Ecto neural progenitor cell (in vitro differentiated cells): ENCODE results near the gene FBXO46.
"Not testable (repeated sequence)": the region's sequence is repeated elsewhere in the genome, so short reads cannot be mapped to it uniquely, and the experiment has no call there.

Source experiments
- DNase-seq: peaks from one replicate; pipeline ENCODE4 v3.0.0-alpha.2; 2018; ENCODE audit warnings: low spot score

FBXO46 gene

DNA sequence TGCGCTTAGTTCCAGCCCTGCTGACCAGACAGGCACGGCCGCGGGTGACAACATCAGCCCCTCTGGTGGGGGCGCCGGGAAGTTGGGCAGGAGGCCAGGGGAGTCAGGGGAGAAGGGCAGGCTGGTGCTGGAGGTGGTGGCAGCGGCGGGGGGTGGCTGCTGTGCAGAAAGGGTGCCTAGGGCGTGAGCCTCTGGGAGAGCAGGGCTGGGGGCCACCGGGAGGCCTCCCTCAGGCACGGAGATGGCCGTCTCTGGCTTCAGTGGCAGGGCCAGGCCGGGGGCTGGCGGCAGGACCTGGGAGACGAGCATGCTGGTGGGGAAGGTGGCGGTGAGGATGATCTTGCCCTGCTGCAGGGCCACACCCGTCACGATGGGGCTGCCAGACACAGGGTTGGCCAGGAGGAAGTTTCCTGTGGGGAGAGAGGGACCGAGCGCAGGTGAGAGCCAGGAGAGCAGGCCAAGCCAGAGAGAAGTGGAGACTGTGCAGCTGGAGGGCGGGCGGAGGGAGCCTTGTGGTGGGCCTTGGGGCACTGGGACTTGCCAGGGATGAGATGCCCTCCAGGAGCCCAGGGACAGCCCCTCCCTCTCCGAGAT is 35.1 kb upstream of the FBXO46 start:
- DNase-seq = peak; percentile 47

DNA sequence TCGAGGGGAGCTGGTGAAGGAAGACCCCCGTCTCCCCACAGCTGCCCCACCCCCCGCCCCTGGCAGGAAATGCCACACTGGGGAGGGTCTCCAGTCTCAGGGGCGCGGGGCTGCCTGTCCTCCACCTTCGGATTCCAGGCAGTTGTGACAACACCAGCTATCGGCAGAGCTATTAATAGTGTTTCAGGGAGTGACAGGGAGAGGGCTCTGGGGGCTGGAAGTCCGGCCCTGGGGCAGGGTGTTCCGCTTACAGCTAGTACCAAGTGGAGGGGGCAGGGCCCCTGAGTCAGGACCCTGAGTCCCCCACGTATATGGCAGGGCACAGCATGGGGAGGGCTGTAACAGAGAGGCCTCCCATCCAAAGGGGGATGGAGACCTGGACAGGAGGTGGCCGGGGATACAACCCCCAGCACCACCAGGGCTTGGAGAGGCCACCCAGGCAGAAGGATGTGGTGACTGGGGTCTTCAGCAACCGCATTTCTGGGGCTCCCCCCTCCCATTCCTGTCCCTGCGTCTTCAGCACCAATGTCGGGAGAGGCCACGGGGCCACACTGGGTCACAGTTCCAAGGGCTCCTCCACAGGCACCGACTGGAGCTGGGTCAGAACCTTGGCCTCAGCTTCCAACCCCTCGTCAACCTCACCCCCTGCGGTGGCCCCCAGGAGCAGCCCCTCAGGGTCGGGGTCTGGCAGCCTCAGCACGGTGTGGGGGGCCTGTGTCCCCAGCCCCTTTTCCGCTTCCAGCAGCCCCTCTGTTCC is 34.4 kb upstream of the FBXO46 start:
- peak; percentile 50 for DNase-seq

GRCh38 chr19:45764475-45764874 is 33.8 kb upstream of the FBXO46 start:
- peak; percentile 48 for DNase-seq

DNA sequence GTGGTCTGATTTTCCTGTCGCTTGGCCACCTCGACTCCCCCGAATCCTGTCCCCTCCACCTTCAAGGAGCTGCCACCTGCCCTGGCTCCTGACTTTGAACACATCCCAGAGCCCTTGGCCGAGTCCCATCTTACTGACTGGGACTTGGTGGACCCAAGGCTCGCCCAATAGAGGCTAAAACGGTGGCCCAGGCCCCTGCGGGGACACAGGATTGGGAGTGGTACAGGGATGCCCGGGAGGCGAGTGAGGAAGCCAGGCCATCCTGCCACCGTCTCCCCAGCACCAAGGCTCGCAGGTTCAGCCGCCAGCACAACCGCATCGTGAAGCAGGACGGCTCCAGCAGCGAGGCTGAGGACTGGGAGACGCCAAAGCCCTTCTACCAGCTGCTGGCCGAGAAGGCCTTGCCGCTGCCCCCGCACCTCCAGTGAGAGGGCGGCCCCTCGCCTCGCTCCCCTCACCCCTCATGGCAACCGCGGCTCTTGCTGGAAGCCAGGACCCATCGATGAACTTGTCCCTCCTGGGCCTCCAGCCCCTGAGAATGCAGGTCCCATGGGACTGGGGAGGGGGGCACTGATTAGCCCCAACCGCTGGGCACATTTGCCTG is 33.1 kb upstream of the FBXO46 start:
- DNase-seq = peak; percentile 51

DNA sequence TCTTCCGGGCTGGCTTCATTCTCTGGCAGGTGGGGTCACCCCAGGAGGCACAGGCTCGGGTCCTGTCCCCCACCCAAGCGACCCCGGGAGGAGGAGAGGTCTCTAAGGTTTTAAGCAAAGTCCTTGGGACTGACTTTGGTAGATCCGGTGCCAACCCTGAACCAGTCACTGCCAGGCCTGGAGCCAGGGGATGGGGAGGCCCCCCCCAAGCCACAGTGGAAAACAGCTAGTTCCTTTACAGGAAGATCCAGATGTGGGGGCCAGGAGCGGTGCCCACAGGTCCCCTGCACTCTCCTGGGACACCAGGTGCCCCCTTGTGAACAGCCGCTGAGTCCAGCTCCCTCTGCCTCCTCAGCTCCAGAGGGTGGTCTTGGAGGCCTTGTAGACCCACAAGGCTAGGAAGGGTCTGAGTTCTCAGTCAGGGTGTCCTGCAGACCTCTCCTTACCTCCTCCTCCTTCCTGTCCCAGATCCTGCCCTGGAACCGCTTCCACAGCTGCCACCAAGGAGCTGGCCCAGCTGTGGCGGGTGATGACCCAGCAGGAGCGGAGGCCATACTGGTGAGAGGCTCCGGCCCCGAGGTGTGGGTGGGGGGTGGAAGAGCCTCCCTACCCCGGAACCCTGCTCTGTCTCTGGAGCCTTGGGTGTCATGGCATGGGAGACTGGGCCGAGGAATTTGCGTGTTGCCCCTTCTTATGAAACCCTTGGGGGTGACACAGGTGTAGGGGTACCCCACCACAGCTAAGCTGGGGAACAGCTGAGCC is 32.4 kb upstream of the FBXO46 start:
- DNase-seq = peak; percentile 44

- DNase-seq = no peak
These were observed 31.0 kb upstream of the FBXO46 start for GRCh38 chr19:45761714-45762113.

DNA sequence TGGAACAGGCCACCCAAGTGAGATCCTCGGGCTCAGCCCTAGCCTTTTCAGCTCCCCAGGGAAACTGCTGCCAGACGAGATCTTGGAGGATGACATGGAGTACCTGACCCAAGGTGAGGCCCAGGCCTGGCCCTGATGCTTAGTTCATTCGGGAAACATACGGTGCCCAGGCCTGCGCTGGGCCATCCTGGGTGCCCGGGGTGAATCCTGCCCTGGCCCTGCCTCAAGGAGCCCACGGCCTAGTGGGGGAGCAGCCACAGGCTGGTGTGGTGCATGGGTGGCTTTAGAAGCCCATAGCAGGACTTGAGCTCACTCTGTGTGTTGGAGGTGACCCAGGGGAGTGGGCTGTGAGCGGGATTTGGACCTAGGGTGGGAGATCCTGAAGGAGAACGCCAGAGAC is 28.2 kb upstream of the FBXO46 start:
- DNase-seq = no peak

DNA sequence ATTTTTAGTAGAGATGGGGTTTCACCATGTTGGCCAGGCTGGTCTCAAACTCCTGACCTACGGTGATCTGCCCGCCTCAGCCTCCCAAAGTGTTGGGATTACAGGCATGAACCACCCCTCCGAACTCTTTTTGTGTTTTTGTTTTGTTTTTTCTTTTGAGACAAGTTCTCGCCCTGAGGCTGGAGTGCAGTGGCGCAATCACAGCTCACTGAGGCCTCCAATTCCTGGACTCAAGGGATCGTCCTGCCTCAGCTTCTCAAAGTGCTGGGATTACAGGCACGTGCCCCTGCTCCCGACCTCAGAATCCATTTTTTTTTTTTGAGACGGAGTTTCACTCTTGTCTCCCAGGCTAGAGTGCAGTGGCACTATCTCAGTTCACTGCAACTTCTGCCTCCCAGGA is 27.0 kb upstream of the FBXO46 start:
- no peak for DNase-seq

DNA sequence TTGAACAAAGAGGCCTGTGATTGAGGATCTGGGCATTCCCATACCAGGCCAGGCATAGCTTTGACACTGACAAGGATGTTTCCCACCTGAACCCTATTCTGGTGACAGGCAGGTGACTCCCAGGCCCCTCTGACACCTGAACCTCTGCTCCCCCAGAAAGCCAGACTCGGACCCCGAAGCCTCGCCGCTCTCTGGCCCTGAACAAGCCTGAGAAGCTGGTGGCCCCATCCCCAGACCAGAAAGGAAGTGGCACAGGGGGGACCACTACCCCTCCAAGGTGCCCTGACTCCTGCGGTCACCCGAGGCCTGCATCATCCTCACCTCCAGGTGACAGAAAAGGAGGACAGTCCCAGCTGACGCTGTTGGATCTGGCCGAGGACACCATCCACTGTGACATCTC is 23.6 kb upstream of the FBXO46 start:
- DNase-seq = no peak

- DNase-seq = no peak
These were observed 22.9 kb upstream of the FBXO46 start for GRCh38 chr19:45753548-45753947.

DNA sequence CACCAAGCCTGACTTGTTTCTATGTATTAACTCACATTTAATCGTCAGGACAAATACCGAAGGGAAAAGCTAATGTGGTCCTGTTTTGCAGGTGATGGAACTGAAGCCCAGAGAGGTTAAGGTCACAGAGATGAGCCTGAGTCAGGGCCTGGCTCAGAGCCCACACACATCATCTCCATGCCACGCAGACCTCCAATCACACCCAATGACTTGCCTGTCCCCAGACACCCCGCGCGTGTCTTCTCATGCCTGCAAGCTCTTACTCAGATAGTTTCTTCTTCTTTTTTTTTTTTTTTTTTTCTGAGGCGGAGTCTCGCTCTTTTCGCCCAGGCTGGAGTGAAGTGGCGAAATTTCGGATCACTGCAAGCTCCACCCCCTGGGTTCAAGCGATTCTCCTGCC is 21.9 kb upstream of the FBXO46 start:
- DNase-seq = no peak

GRCh38 chr19:45751483-45751882 is 20.8 kb upstream of the FBXO46 start:
- DNase-seq = not testable (repeated sequence)

GRCh38 chr19:45747513-45747912 is 16.8 kb upstream of the FBXO46 start:
- DNase-seq = no peak

GRCh38 chr19:45746866-45747265 is 16.2 kb upstream of the FBXO46 start:
- no peak for DNase-seq

- DNase-seq = no peak
These were observed 14.9 kb upstream of the FBXO46 start for GRCh38 chr19:45745606-45746005.

- DNase-seq = no peak
These were observed 12.3 kb upstream of the FBXO46 start for GRCh38 chr19:45742969-45743368.

GRCh38 chr19:45739498-45740439 is 9.1 kb upstream of the FBXO46 start:
- DNase-seq = no peak

DNA sequence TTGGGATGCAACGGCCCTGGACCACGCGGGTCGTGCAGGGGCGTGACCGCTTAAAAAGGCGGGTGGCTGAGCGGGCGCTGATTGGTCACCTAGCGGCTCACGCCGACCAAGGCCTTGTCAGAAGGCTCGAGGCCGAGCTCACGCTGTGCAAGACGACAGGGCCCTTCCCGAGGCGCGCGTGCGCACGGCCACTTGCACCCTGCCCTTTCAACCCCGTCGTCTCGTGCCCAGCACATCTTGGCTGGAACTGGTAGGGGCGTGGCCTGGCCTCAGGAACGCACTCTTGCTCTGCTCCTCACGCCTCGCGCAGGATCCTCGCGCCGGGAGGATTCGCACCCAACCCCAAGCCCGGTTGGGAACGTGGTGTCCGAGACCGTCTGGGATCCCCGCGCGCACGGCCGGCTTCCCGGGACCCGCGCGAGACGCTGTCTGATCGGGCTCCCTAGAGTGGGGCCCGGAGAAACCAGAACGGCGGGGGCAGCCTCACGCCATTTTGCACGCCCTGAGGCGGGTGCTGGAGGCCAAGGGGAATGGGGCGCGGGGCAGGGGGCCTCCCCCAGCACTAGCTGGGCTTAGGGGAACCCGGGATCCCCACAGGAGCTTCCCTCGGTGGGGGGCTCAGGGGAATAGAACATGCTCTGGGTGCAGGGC is 2.6 kb upstream of the FBXO46 start, which contains the start of gene MEIOSIN:
TSS of gene MEIOSIN (plus strand) at position 280 of the 651 bp plus-strand sequence. CDS start 1,938 bp downstream, outside the sequence.
- no peak for DNase-seq

DNA sequence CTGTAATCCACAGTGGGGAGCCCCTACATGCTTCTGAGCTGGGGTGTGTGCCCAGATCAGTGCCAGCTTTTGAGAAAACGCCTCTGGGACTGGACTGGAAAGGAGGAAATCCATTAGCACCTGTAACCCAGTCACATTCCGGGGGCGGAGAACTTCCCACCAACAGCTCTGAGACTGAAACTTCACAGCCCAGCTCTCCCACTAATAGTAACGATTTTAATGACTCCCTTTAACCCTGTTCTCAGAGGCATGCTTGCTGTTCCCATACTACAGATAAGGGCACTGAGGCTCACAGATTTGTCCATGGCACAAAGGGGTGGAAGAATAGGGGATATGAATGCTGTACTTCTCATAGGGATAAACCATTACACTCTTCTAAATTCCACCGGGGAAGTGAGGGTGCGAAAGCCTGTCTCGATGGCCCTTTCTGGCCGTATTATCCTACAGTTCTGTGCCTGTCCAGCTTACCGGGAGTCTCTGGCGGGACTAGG is 851 bp downstream of the FBXO46 start:
- DNase-seq = no peak

DNA sequence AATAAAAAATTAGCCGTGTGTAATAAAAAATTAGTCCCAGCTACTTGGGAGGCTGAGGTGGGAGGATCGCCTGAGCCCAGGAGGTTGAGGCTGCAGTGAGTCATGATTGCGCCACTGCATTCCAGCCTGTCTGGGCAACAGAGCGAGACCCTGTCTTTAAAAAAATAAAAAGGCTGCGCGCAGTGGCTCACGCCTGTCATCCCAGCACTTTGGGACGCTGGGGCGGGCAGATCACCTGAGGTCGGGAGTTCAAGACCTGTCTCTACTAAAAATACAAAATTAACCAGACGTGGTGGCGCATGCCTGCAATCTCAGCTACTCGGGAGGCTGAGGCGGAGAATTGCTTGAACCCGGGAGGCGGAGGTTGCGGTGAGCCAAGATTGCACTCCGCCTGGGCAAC is 2.0 kb downstream of the FBXO46 start:
- DNase-seq = not testable (repeated sequence)

DNA sequence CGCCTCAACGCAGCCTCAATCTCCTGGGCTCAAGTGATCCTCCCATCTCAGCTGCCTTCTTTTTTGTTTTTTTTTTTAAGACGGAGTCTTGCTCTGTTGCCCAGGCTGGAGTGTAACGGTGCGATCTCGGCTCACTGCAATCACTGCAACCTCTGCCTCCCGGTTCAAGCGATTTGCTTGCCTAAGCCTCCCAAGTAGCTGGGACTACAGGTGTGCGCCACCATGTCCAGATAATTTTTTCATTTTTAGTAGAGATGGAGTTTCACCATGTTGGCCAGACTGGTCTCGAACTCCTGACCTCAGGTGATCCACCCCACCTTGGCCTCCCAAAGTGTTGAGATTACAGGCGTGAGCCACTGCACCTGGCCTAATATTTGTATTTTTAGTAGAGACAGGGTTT is 10.6 kb downstream of the FBXO46 start:
- DNase-seq = not testable (repeated sequence)
